GM15510 (cell line): Measurements from ENCODE around the gene CCNL2.

Source experiments
- POLR2A ChIP-seq: IDR thresholded peaks from 3 replicates; pipeline ENCODE4 v1.6.1; 2011; ENCODE audit warnings: borderline replicate concordance; ENCODE audit not compliant: insufficient read length; ENCODE audit errors: extremely low read depth

CCNL2 gene

GRCh38 chr1:1434824-1435105 lies 35.6 kb upstream of the CCNL2 start:
- TF ChIP-seq POLR2A: no peak

- no peak for TF ChIP-seq POLR2A
Observed at GRCh38 chr1:1434131-1434823, 35.1 kb upstream of the CCNL2 start.

- TF ChIP-seq POLR2A: no peak
Observed at GRCh38 chr1:1433804-1434130, 34.6 kb upstream of the CCNL2 start.

- TF ChIP-seq POLR2A: no peak
Observed at GRCh38 chr1:1432951-1433803, 34.0 kb upstream of the CCNL2 start.

- no peak for TF ChIP-seq POLR2A
Observed at GRCh38 chr1:1432274-1432950, 33.3 kb upstream of the CCNL2 start.

- TF ChIP-seq POLR2A: no peak
Observed at GRCh38 chr1:1431845-1432273, 32.7 kb upstream of the CCNL2 start.

GRCh38 chr1:1430992-1431844 lies 32.1 kb upstream of the CCNL2 start:
- TF ChIP-seq POLR2A: no peak

GRCh38 chr1:1430114-1430982 lies 31.2 kb upstream of the CCNL2 start:
- no peak for TF ChIP-seq POLR2A

- no peak for TF ChIP-seq POLR2A
Observed at GRCh38 chr1:1429671-1430073, 30.5 kb upstream of the CCNL2 start.

- no peak for TF ChIP-seq POLR2A
Observed at GRCh38 chr1:1428174-1428573, 29.0 kb upstream of the CCNL2 start.

- no peak for TF ChIP-seq POLR2A
Observed at GRCh38 chr1:1427820-1428148, 28.6 kb upstream of the CCNL2 start.

- TF ChIP-seq POLR2A: no peak
Observed at GRCh38 chr1:1427106-1427819, 28.1 kb upstream of the CCNL2 start.

- TF ChIP-seq POLR2A: no peak
Observed at GRCh38 chr1:1426496-1427105, 27.5 kb upstream of the CCNL2 start.
